Measurements from ENCODE around the gene C8B. TPM values are rescaled to one million over a fixed set of nuclear protein-coding genes. Genes with fewer than 3 reads are reported as not detected.

Gene C8B
- total RNA-seq, 2 donors from 2014 or later = not detected

GRCh38 chr1:56967900-56968832, 2.4 kb upstream of the C8B start:
- DNase-seq (ENCODE audit: low spot score) = no peak
- no peaks in the 10 kb centered on the region for H3K4me1 ChIP-seq (replicated peaks)
- no peaks in the 10 kb centered on the region for H3K9me3 ChIP-seq
- H3K27me3 ChIP-seq (replicated peaks; ENCODE audit: insufficient read depth) = no peaks in the 10 kb centered on the region
- H3K36me3 ChIP-seq = no peaks in the 10 kb centered on the region
- H3K27ac ChIP-seq = no peak overlapping the region
- intact Hi-C loops (cut with DNase I) = no loop called here
- 45% methylated on average over 15 of the region's 15 CpGs for WGBS
- H3K4me3 ChIP-seq = no peak overlapping the region
- TF ChIP-seq CTCF (IDR thresholded peaks at IDR 0.05) (peak in 2 of 4 experiments; percentile 21 to 43), POLR2A (IDR thresholded peaks at IDR 0.05) (no peak), POLR2AphosphoS5 (IDR thresholded peaks at IDR 0.05) (no peak)

- DNase-seq (ENCODE audit: low spot score) = no peak
- 76% methylated on average over 3 of the region's 3 CpGs for whole genome bisulfite sequencing
- H3K27ac ChIP-seq = no peak overlapping the region
- no peaks in the 10 kb centered on the region for H3K36me3 ChIP-seq
- intact Hi-C loops (cut with DNase I) = no loop called here
- H3K4me3 ChIP-seq = no peak overlapping the region
- TF ChIP-seq POLR2A (IDR thresholded peaks at IDR 0.05) = no peak
- TF ChIP-seq POLR2AphosphoS5 (IDR thresholded peaks at IDR 0.05) = no peak
- no peak for TF ChIP-seq CTCF (IDR thresholded peaks at IDR 0.05)
- H3K9me3 ChIP-seq = no peaks in the 10 kb centered on the region
- H3K27me3 ChIP-seq (replicated peaks; ENCODE audit: insufficient read depth) = no peaks in the 10 kb centered on the region
- no peaks in the 10 kb centered on the region for H3K4me1 ChIP-seq (replicated peaks)
Observed at GRCh38 chr1:56967355-56967754, 1.5 kb upstream of the C8B start.

- no peaks in the 10 kb centered on the region for H3K27me3 ChIP-seq (replicated peaks; ENCODE audit: insufficient read depth)
- TF ChIP-seq POLR2AphosphoS5 (IDR thresholded peaks at IDR 0.05) = no peak
- no peak for TF ChIP-seq POLR2A (IDR thresholded peaks at IDR 0.05)
- no peak for TF ChIP-seq CTCF (IDR thresholded peaks at IDR 0.05)
- no peaks in the 10 kb centered on the region for H3K36me3 ChIP-seq
- no peak overlapping the region for H3K27ac ChIP-seq
- H3K4me1 ChIP-seq (replicated peaks) = no peaks in the 10 kb centered on the region
- H3K4me3 ChIP-seq = no peak overlapping the region
- no peak for DNase-seq (ENCODE audit: low spot score)
- H3K9me3 ChIP-seq = no peaks in the 10 kb centered on the region
- WGBS = 100% methylated on average over 1 of the region's 1 CpG
- intact Hi-C loops (cut with DNase I) = no loop called here
Observed at GRCh38 chr1:56966698-56966999, 834 bp upstream of the C8B start.

GRCh38 chr1:56965191-56965590, 624 bp downstream of the C8B start:
- Histone ChIP-seq H3K27me3 (replicated peaks; ENCODE audit: insufficient read depth) (no peaks in the 10 kb centered on the region), H3K27ac (no peak overlapping the region), H3K36me3 (no peaks in the 10 kb centered on the region), H3K4me3 (no peak overlapping the region), H3K4me1 (replicated peaks) (no peaks in the 10 kb centered on the region), H3K9me3 (no peaks in the 10 kb centered on the region)
- DNase-seq (ENCODE audit: low spot score) = no peak
- TF ChIP-seq CTCF (IDR thresholded peaks at IDR 0.05) (no peak), POLR2A (IDR thresholded peaks at IDR 0.05) (no peak), POLR2AphosphoS5 (IDR thresholded peaks at IDR 0.05) (no peak)
- WGBS = 81% methylated on average over 3 of the region's 3 CpGs
- intact Hi-C loops (cut with DNase I) = no loop called here

Data from prostate gland (tissue), 2 donors.